GM18867 (cell line): ENCODE data around the gene ADCK2.
"Not testable (repeated sequence)": the region's sequence is repeated elsewhere in the genome, so short reads cannot be mapped to it uniquely, and the experiment has no call there.

Experiments
- ATAC-seq: cut with Tn5 transposase; IDR thresholded peaks from one replicate; pipeline ENCODE4 v1.9.1; 2021; ENCODE audit warnings: mild to moderate bottlenecking, moderate library complexity; ENCODE audit not compliant: unreplicated experiment

Gene ADCK2

GRCh38 chr7:140646931-140647647 is 25.7 kb upstream of the ADCK2 start:
- peak; percentile 84 for ATAC-seq

- no peak for ATAC-seq
Measured at GRCh38 chr7:140649556-140650205, 23.1 kb upstream of the ADCK2 start.

GRCh38 chr7:140650367-140650766 is 22.4 kb upstream of the ADCK2 start:
- no peak for ATAC-seq

- ATAC-seq, result no peak
Measured at GRCh38 chr7:140653319-140654108, 19.2 kb upstream of the ADCK2 start.

GRCh38 chr7:140654109-140654387 is 18.7 kb upstream of the ADCK2 start:
- no peak for ATAC-seq

- no peak for ATAC-seq
Measured at GRCh38 chr7:140654661-140655060, 18.1 kb upstream of the ADCK2 start.

- no peak for ATAC-seq
Measured at GRCh38 chr7:140655511-140656408, 17.0 kb upstream of the ADCK2 start.

GRCh38 chr7:140656548-140657515 is 15.9 kb upstream of the ADCK2 start:
- ATAC-seq, result peak; percentile 77

GRCh38 chr7:140657891-140658290 is 14.9 kb upstream of the ADCK2 start:
- no peak for ATAC-seq

- no peak for ATAC-seq
Measured at GRCh38 chr7:140659856-140660255, 12.9 kb upstream of the ADCK2 start.

GRCh38 chr7:140661124-140661523 is 11.6 kb upstream of the ADCK2 start:
- ATAC-seq, result no peak

GRCh38 chr7:140662938-140663337 is 9.8 kb upstream of the ADCK2 start:
- ATAC-seq, result not testable (repeated sequence)

- no peak for ATAC-seq
Measured at GRCh38 chr7:140667476-140667875, 5.3 kb upstream of the ADCK2 start.

GRCh38 chr7:140668641-140669040 is 4.1 kb upstream of the ADCK2 start:
- no peak for ATAC-seq

GRCh38 chr7:140669352-140669751 is 3.4 kb upstream of the ADCK2 start:
- no peak for ATAC-seq

- ATAC-seq, result not testable (repeated sequence)
Measured at GRCh38 chr7:140669862-140670261, 2.9 kb upstream of the ADCK2 start.

GRCh38 chr7:140670343-140670935 is 2.3 kb upstream of the ADCK2 start:
- ATAC-seq, result no peak

GRCh38 chr7:140671966-140672365 is 779 bp upstream of the ADCK2 start:
- no peak for ATAC-seq

GRCh38 chr7:140673063-140673773 is 473 bp downstream of the ADCK2 start:
- ATAC-seq, result peak; percentile 40
